Renal cortical epithelial cell (primary cell): Measurements from ENCODE around the gene METTL21C. TPM values are rescaled to one million over a fixed set of nuclear protein-coding genes. Genes with fewer than 3 reads are reported as not detected.

ENCODE experiments used
- DNase-seq: peaks from one replicate; pipeline ENCODE4 v3.0.0-alpha.2; 2011; ENCODE audit warnings: low read depth
- total RNA-seq: library from RNA; depleted of rRNA; stranded (reverse); fragments of >200 nt; gene quantifications from 2 replicates; pipeline ENCODE4 v1.2.3, GENCODE V29; 2014

Gene METTL21C
- total RNA-seq, 1 donor from 2014 or later, result not detected

- no peak for DNase-seq
Observed at GRCh38 chr13:102697929-102698648, 3.2 kb upstream of the METTL21C start.

- DNase-seq, result no peak
Observed at GRCh38 chr13:102697264-102697663, 2.4 kb upstream of the METTL21C start.

GRCh38 chr13:102696465-102696864, 1.6 kb upstream of the METTL21C start:
- no peak for DNase-seq

- no peak for DNase-seq
Observed at GRCh38 chr13:102693776-102694175, 1.1 kb downstream of the METTL21C start.

- DNase-seq, result no peak
Observed at GRCh38 chr13:102693250-102693649, 1.6 kb downstream of the METTL21C start.

- peak; percentile 73 for DNase-seq
Observed at GRCh38 chr13:102692491-102692826, 2.4 kb downstream of the METTL21C start.

- DNase-seq, result no peak
Observed at GRCh38 chr13:102690883-102691282, 4.0 kb downstream of the METTL21C start.

- DNase-seq, result no peak
Observed at GRCh38 chr13:102688306-102688973, 6.4 kb downstream of the METTL21C start.

GRCh38 chr13:102687520-102687919, 7.3 kb downstream of the METTL21C start:
- DNase-seq, result no peak

GRCh38 chr13:102686024-102686423, 8.8 kb downstream of the METTL21C start:
- no peak for DNase-seq

- no peak for DNase-seq
Observed at GRCh38 chr13:102683637-102684036, 11.2 kb downstream of the METTL21C start.

GRCh38 chr13:102682727-102683126, 12.1 kb downstream of the METTL21C start:
- DNase-seq, result no peak

- no peak for DNase-seq
Observed at GRCh38 chr13:102682211-102682610, 12.6 kb downstream of the METTL21C start.

GRCh38 chr13:102680842-102681740, 13.8 kb downstream of the METTL21C start:
- DNase-seq, result no peak

GRCh38 chr13:102680133-102680717, 14.6 kb downstream of the METTL21C start:
- DNase-seq, result no peak

- DNase-seq, result no peak
Observed at GRCh38 chr13:102679449-102680132, 15.3 kb downstream of the METTL21C start.

GRCh38 chr13:102678339-102679107, 16.3 kb downstream of the METTL21C start:
- peak; percentile 55 for DNase-seq

- no peak for DNase-seq
Observed at GRCh38 chr13:102677122-102677521, 17.7 kb downstream of the METTL21C start.

- no peak for DNase-seq
Observed at GRCh38 chr13:102675115-102675514, 19.7 kb downstream of the METTL21C start.

GRCh38 chr13:102670130-102670529, 24.7 kb downstream of the METTL21C start:
- DNase-seq, result no peak

- DNase-seq, result no peak
Observed at GRCh38 chr13:102667911-102668310, 26.9 kb downstream of the METTL21C start.
